ENCODE data around the gene IGFALS.

The IGFALS gene

GRCh38 chr16:1741553-1742165 lies 51.8 kb downstream of the IGFALS start:
- no peak for DNase-seq (ENCODE audit: low read depth)
- no peak overlapping the region for H3K4me3 ChIP-seq (ENCODE audit: low read depth, low read length)
- no peak for TF ChIP-seq CTCF (IDR thresholded peaks at IDR 0.05; ENCODE audit: low read depth, low read length, missing control alignments)

- no peak for DNase-seq (ENCODE audit: low read depth)
- no peak overlapping the region for H3K4me3 ChIP-seq (ENCODE audit: low read depth, low read length)
- TF ChIP-seq CTCF (IDR thresholded peaks at IDR 0.05; ENCODE audit: low read depth, low read length, missing control alignments): no peak
Observed at GRCh38 chr16:1740781-1741490, 52.6 kb downstream of the IGFALS start.
